ENCODE results near the gene VIPR2.

DNA sequence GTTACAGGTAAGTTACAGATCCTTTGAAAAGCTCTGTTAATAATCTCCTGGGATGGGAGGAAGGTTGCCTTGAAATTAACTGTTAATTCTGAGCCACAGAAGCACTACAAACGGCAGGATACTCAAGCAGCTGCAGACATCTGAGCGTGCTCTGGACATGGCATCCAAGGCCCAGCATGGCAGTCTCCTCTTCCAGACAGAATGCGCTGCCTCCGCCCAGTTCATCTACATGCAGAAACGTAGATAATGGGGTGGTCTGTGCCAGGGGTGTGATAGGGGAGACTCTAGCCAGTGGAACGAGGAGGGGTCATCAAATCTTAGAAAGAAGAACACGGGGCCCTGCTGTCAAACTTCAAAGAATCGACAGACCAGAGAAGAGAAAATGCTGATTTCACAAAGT, 13.8 kb downstream of the VIPR2 start:
- TF ChIP-seq EZH2phosphoT487 (IDR thresholded peaks at IDR 0.05) = no peak
- TF ChIP-seq, protein P1, sequence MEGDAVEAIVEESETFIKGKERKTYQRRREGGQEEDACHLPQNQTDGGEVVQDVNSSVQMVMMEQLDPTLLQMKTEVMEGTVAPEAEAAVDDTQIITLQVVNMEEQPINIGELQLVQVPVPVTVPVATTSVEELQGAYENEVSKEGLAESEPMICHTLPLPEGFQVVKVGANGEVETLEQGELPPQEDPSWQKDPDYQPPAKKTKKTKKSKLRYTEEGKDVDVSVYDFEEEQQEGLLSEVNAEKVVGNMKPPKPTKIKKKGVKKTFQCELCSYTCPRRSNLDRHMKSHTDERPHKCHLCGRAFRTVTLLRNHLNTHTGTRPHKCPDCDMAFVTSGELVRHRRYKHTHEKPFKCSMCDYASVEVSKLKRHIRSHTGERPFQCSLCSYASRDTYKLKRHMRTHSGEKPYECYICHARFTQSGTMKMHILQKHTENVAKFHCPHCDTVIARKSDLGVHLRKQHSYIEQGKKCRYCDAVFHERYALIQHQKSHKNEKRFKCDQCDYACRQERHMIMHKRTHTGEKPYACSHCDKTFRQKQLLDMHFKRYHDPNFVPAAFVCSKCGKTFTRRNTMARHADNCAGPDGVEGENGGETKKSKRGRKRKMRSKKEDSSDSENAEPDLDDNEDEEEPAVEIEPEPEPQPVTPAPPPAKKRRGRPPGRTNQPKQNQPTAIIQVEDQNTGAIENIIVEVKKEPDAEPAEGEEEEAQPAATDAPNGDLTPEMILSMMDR (IDR thresholded peaks at IDR 0.05) = no peak
